Mesothelial cell of epicardium (in vitro differentiated cells): ENCODE results near the gene ANKRD10. TPM values are rescaled to one million over a fixed set of nuclear protein-coding genes. Genes with fewer than 3 reads are reported as not detected.

Experiments used
- DNase-seq, 2 experiments: peaks; one replicate each; pipeline ENCODE4 v3.0.0; 2021; ENCODE audit warnings: low spot score in 2 of 2; ENCODE audit not compliant: unreplicated experiment in 2 of 2
- H3K27ac Mint-ChIP-seq: 2 replicates; pipeline ENCODE4 v1.8.0; 2021; ENCODE audit warnings: mixed read lengths
- H3K27me3 Mint-ChIP-seq: 2 replicates; pipeline ENCODE4 v1.8.0; 2021; ENCODE audit warnings: low read depth, mixed read lengths
- H3K36me3 Mint-ChIP-seq: 2 replicates; pipeline ENCODE4 v1.8.0; 2021; ENCODE audit warnings: mixed read lengths
- H3K4me1 Mint-ChIP-seq: 2 replicates; pipeline ENCODE4 v1.8.0; 2021; ENCODE audit warnings: mixed read lengths
- H3K4me3 Mint-ChIP-seq: 2 replicates; pipeline ENCODE4 v1.8.0; 2021; ENCODE audit warnings: mild to moderate bottlenecking, moderate library complexity, mixed read lengths
- H3K9me3 Mint-ChIP-seq: 2 replicates; pipeline ENCODE4 v1.8.0; 2021; ENCODE audit warnings: mixed read lengths
- total RNA-seq: library from RNA; stranded (reverse); gene quantifications from 3 replicates; pipeline ENCODE4 v1.2.1, GENCODE V29; 2021
- TF ChIP-seq, protein P1 (sequence below): fragments of 200-600 bp; sonication (generic); IDR thresholded peaks from one replicate; pipeline ENCODE4 v1.5.0; 2021; ENCODE audit warnings: antibody characterized with exemption; ENCODE audit not compliant: unreplicated experiment

ANKRD10 gene
- total RNA-seq, 1 donor from 2014 or later = 258 TPM

DNA sequence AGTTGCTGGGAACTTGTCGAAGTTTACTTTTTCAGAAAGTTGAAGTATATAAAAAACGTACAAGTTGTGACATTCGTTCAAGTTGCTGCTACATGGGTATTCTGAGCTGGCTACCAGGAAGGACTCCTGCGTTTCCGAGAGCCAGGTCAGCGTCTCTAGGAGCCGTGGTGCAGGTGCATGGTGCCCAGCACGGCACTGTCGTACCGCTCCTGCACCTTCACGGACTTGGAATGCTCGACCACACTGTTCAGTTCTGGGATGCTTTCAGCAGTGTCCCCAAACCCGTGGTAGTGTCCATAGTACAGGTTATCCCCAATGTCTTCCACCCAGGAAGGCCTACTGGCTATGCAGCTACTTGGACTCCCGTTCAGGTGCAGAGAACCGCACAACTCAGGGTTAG lies 35.4 kb downstream of the ANKRD10 start:
- Mint-ChIP-seq H3K27ac (no peak overlapping the region), H3K4me1 (peaks cover 20% of the 10 kb centered on the region), H3K36me3 (no peaks in the 10 kb centered on the region), H3K4me3 (no peak overlapping the region), H3K9me3 (no peaks in the 10 kb centered on the region), H3K27me3 (no peaks in the 10 kb centered on the region)
- TF ChIP-seq, protein P1, sequence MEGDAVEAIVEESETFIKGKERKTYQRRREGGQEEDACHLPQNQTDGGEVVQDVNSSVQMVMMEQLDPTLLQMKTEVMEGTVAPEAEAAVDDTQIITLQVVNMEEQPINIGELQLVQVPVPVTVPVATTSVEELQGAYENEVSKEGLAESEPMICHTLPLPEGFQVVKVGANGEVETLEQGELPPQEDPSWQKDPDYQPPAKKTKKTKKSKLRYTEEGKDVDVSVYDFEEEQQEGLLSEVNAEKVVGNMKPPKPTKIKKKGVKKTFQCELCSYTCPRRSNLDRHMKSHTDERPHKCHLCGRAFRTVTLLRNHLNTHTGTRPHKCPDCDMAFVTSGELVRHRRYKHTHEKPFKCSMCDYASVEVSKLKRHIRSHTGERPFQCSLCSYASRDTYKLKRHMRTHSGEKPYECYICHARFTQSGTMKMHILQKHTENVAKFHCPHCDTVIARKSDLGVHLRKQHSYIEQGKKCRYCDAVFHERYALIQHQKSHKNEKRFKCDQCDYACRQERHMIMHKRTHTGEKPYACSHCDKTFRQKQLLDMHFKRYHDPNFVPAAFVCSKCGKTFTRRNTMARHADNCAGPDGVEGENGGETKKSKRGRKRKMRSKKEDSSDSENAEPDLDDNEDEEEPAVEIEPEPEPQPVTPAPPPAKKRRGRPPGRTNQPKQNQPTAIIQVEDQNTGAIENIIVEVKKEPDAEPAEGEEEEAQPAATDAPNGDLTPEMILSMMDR = no peak
- no peak for DNase-seq

DNA sequence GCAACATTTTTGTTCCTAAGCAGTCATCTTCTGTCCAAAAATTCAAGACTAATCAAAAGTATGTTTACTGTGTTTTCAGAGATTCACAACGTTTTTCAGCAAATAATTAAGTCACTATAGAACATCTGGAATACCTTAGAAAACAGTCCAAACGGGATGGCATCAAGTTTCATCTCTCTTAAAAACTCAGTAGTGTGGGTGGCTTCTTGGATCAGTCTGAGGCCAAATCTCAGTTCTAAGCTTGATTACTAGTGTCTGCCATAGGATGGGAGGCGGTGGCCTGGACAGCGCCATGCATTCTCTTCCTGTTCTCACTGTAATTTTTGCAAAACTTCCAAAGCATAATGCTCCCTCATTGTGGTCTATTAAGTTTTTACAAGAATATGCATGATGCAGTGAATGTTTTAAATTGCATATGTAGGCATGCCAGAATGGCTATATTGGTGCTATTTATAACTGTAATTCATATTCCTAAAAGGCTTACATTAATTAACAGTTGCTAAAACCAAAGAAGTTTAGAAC lies 37.1 kb downstream of the ANKRD10 start:
- peaks cover 19% of the 10 kb centered on the region for H3K4me1 Mint-ChIP-seq

DNA sequence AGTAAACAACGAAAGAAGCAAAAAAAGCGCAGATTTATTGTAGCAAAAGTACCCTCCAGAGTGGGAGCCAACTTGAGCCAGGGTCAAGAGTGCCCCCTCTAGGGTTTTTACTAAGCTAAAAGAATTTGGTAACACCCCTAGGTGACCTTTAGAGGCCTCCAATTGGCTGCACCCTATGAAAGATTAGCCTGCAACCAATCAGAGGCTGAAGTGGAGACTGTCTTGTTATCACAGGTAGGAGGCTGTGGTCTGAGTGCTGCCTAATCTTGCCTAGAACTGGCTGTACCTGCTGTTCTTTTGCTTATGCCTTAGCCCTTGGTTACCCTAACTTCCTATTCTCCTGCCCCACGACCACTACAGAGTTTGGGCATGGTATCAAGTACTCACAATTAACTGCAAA lies 38.3 kb downstream of the ANKRD10 start:
- no peaks in the 10 kb centered on the region for H3K36me3 Mint-ChIP-seq
- DNase-seq = no peak

More for the DNA sequence above, 37.1 kb downstream of the ANKRD10 start:
- no peak for DNase-seq
- H3K4me3 Mint-ChIP-seq = no peak overlapping the region
- TF ChIP-seq, protein P1 = no peak
- no peaks in the 10 kb centered on the region for H3K36me3 Mint-ChIP-seq
- no peak overlapping the region for H3K27ac Mint-ChIP-seq
- no peaks in the 10 kb centered on the region for H3K9me3 Mint-ChIP-seq
- H3K27me3 Mint-ChIP-seq = no peaks in the 10 kb centered on the region

DNA sequence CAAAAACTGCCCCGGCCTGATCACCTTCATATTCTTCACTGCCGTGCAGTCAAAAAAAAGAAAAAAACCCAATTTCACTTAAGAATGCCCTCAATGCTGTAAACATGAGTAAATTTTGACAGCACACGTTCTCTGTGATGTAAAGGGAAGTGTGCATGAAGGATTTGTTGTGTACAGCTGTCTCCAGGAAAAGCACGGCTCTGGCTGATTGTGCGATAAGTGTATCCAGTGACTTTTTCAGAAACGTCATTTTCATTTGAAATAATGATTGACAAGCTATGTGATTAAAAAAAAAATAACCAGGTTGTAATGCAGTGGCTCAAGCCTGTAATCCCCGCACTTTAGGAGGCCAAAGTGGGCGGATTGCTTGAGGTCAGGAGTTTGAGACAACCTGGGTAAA lies 39.6 kb downstream of the ANKRD10 start:
- no peak for DNase-seq
- Mint-ChIP-seq H3K4me3 (peak overlapping the region; percentile 66), H3K27me3 (no peaks in the 10 kb centered on the region), H3K27ac (no peak overlapping the region), H3K9me3 (no peaks in the 10 kb centered on the region), H3K36me3 (no peaks in the 10 kb centered on the region), H3K4me1 (peaks cover 24% of the 10 kb centered on the region)
- TF ChIP-seq, protein P1 = no peak

More for the DNA sequence above, 38.3 kb downstream of the ANKRD10 start:
- Mint-ChIP-seq H3K9me3 (no peaks in the 10 kb centered on the region), H3K4me3 (no peak overlapping the region), H3K27me3 (no peaks in the 10 kb centered on the region), H3K27ac (no peak overlapping the region), H3K4me1 (peaks cover 15% of the 10 kb centered on the region)
- TF ChIP-seq, protein P1 = no peak

DNA sequence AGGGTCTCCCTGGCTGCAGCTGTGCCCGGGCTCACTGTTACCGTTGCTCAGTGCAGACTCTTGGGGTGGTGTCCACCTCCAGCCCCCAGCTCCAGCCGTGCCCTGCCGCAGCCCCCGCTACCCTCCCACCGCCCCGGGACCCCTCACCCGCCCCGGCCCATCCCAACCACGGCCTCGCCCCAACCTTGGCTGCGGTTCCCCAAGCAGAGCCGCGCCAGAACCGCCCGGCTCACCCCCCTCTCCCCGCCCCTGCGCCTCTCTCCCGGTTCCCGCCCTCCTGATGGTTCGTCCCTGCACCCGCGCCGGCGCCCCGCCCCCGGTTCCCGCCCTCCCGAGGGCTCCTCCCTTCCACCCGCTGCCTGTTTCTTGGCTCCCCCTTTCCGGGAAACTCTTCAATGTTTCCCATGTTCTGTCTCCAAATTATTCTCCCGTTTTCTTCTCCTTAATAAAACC lies 40.3 kb downstream of the ANKRD10 start:
- TF ChIP-seq, protein P1 = no peak
- H3K36me3 Mint-ChIP-seq = no peaks in the 10 kb centered on the region
- peak overlapping the region; percentile 13 for H3K27ac Mint-ChIP-seq
- no peaks in the 10 kb centered on the region for H3K9me3 Mint-ChIP-seq
- H3K4me1 Mint-ChIP-seq = peaks cover 29% of the 10 kb centered on the region
- H3K4me3 Mint-ChIP-seq = peak overlapping the region; percentile 66
- DNase-seq = peak; percentile 68 to 81
- H3K27me3 Mint-ChIP-seq = no peaks in the 10 kb centered on the region
